IMR-90 (cell line): ENCODE measurements around the gene PRDX5. TPM values are rescaled to one million over a fixed set of nuclear protein-coding genes. Genes with fewer than 3 reads are reported as not detected.

Experiments
- ATAC-seq: fragments of 200-7000 bp; cut with Tn5 transposase; 2 replicates; pipeline ENCODE4 v1.9.1; 2020; ENCODE audit warnings: low read depth, mild to moderate bottlenecking, moderate library complexity
- BruUV-seq: library from RNA; stranded (reverse); fragments of 400-500 nt; replicated peaks from 2 replicates; lab custom pipeline; 2021; lab: Mats Ljungman, UMichigan
- CTCF ChIA-PET: fragments of 300-600 bp; formaldehyde crosslinking; extraction: SDS; loops from one replicate; lab custom pipeline; 2021; ENCODE audit warnings: antibody characterized with exemption; lab: Yijun Ruan, JAX
- POLR2A ChIA-PET: fragments of 300-600 bp; sonication (Branson Sonifier 250); formaldehyde crosslinking; loops from one replicate; lab custom pipeline; 2022; ENCODE audit warnings: antibody characterized with exemption; ENCODE audit not compliant: unreplicated experiment; lab: Charles Lee
- DNase-seq: peaks from one replicate; pipeline ENCODE4 v3.0.0; 2013
- H2AFZ ChIP-seq: replicated peaks from 2 replicates; pipeline ENCODE3; 2013; ENCODE audit warnings: low read length, mild to moderate bottlenecking; ENCODE audit not compliant: poor library complexity
- H2AK5ac ChIP-seq: 2 replicates; pipeline ENCODE4 v1.6.1; 2013; ENCODE audit warnings: low read depth, low read length, inconsistent platforms
- H2AK9ac ChIP-seq: replicated peaks from 2 replicates; pipeline ENCODE3; 2013; ENCODE audit warnings: mild to moderate bottlenecking, low read depth, low read length, moderate library complexity; ENCODE audit not compliant: poor library complexity
- H2BK120ac ChIP-seq: 2 replicates; pipeline ENCODE4 v1.6.1; 2013; ENCODE audit warnings: low read depth, low read length, inconsistent platforms
- H2BK15ac ChIP-seq: 3 replicates; pipeline ENCODE4 v1.6.1; 2013; ENCODE audit warnings: low read depth, low read length, inconsistent platforms
- H2BK20ac ChIP-seq: 2 replicates; pipeline ENCODE4 v1.6.1; 2013; ENCODE audit warnings: low read depth, mild to moderate bottlenecking, inconsistent platforms, low read length, moderate library complexity
- H2BK5ac ChIP-seq: 2 replicates; pipeline ENCODE4 v1.6.1; 2013; ENCODE audit warnings: mild to moderate bottlenecking, low read depth, low read length, inconsistent platforms; ENCODE audit not compliant: poor library complexity, severe bottlenecking
- H3K14ac ChIP-seq: replicated peaks from 2 replicates; pipeline ENCODE4 v1.6.1; 2013; ENCODE audit warnings: low read depth, low read length, inconsistent platforms
- H3K18ac ChIP-seq: 2 replicates; pipeline ENCODE4 v1.6.1; 2013; ENCODE audit warnings: low read depth, low read length, control low read depth
- H3K23ac ChIP-seq: 2 replicates; pipeline ENCODE4 v1.6.1; 2013; ENCODE audit warnings: low read depth, low read length, inconsistent platforms
- H3K27ac ChIP-seq: 2 replicates; pipeline ENCODE4 v1.5.1; 2013; ENCODE audit warnings: mild to moderate bottlenecking, control low read depth, low read length; ENCODE audit not compliant: insufficient read depth
- H3K27me3 ChIP-seq: 2 replicates; pipeline ENCODE4 v1.6.1; 2013; ENCODE audit warnings: low read length; ENCODE audit not compliant: control insufficient read depth, insufficient read depth
- H3K36me3 ChIP-seq: 2 replicates; pipeline ENCODE4 v1.6.1; 2013; ENCODE audit warnings: low read length, mixed read lengths; ENCODE audit not compliant: control insufficient read depth, insufficient read depth
- H3K4ac ChIP-seq: 2 replicates; pipeline ENCODE4 v1.6.1; 2013; ENCODE audit warnings: low read depth, low read length, inconsistent platforms
- H3K4me1 ChIP-seq: 2 replicates; pipeline ENCODE4 v1.6.1; 2013; ENCODE audit warnings: low read length, mixed read lengths; ENCODE audit not compliant: control insufficient read depth, insufficient read depth
- H3K4me2 ChIP-seq: 2 replicates; pipeline ENCODE4 v1.6.1; 2013; ENCODE audit warnings: low read depth, mild to moderate bottlenecking, control low read depth, low read length, moderate library complexity
- H3K4me3 ChIP-seq: 2 replicates; pipeline ENCODE4 v1.5.1; 2013; ENCODE audit warnings: low read depth, mild to moderate bottlenecking, control low read depth, low read length, moderate library complexity; ENCODE audit not compliant: insufficient read depth
- H3K56ac ChIP-seq: 2 replicates; pipeline ENCODE4 v1.6.1; 2013; ENCODE audit warnings: low read length, inconsistent platforms; ENCODE audit not compliant: insufficient read depth; ENCODE audit errors: extremely low read depth
- H3K79me1 ChIP-seq, 2 experiments: 2 replicates each; pipeline ENCODE4 v1.6.1; 2013; ENCODE audit warnings: low read length in 2 of 2, inconsistent platforms in 1 of 2, low read depth in 1 of 2
- H3K9ac ChIP-seq: 2 replicates; pipeline ENCODE4 v1.6.1; 2013; ENCODE audit warnings: low read depth, low read length, control low read depth
- H3K9me1 ChIP-seq: 2 replicates; pipeline ENCODE4 v1.6.1; 2013; ENCODE audit warnings: low read length, inconsistent platforms; ENCODE audit not compliant: insufficient read depth
- H3K9me3 ChIP-seq: 2 replicates; pipeline ENCODE4 v1.6.1; 2013; ENCODE audit warnings: low read length; ENCODE audit not compliant: control insufficient read depth, insufficient read depth
- H4K20me1 ChIP-seq: 2 replicates; pipeline ENCODE4 v1.6.1; 2013; ENCODE audit warnings: low read length, inconsistent platforms; ENCODE audit not compliant: insufficient read depth
- H4K5ac ChIP-seq: 2 replicates; pipeline ENCODE4 v1.6.1; 2013; ENCODE audit warnings: mild to moderate bottlenecking, low read depth, low read length, control low read depth
- H4K8ac ChIP-seq, 2 experiments: 2 replicates each; pipeline ENCODE4 v1.6.1; 2013; ENCODE audit warnings: low read depth in 2 of 2, low read length in 2 of 2, control low read depth in 1 of 2, inconsistent platforms in 1 of 2
- H4K91ac ChIP-seq: 2 replicates; pipeline ENCODE4 v1.6.1; 2013; ENCODE audit warnings: low read depth, low read length, inconsistent platforms; ENCODE audit not compliant: insufficient read depth
- BHLHE40 ChIP-seq: fragments of 150-350 bp; IDR thresholded peaks from 2 replicates; pipeline ENCODE4 v1.6.1; 2016; ENCODE audit warnings: mild to moderate bottlenecking, low read depth, low read length
- CEBPB ChIP-seq: IDR thresholded peaks from 2 replicates; pipeline ENCODE4 v1.6.1; 2012; ENCODE audit warnings: low read depth, low read length, improper control_type of control experiment
- CHD1 ChIP-seq: IDR thresholded peaks from 2 replicates; pipeline ENCODE4 v1.6.1; 2012; ENCODE audit warnings: low read depth, low read length, improper control_type of control experiment
- CTCF ChIP-seq: conservative IDR thresholded peaks from 2 replicates; pipeline ENCODE4 v1.5.1; 2012; ENCODE audit warnings: mild to moderate bottlenecking, low read depth, low read length, improper control_type of control experiment
- FOS ChIP-seq: fragments of 150-350 bp; IDR thresholded peaks from 2 replicates; pipeline ENCODE4 v1.6.1; 2016; ENCODE audit warnings: low read depth, low read length
- MAFK ChIP-seq: IDR thresholded peaks from 2 replicates; pipeline ENCODE4 v1.6.1; 2012; ENCODE audit warnings: low read depth, low read length, improper control_type of control experiment
- NFE2L2 ChIP-seq: fragments of 150-350 bp; IDR thresholded peaks from 2 replicates; pipeline ENCODE4 v1.6.1; 2016; ENCODE audit warnings: low read depth, mild to moderate bottlenecking, low read length
- POLR2A ChIP-seq: IDR thresholded peaks from 2 replicates; pipeline ENCODE4 v1.6.1; 2012; ENCODE audit warnings: mild to moderate bottlenecking, low read depth, low read length
- RAD21 ChIP-seq: IDR thresholded peaks from 2 replicates; pipeline ENCODE4 v1.6.1; 2012; ENCODE audit warnings: low read length, improper control_type of control experiment
- RCOR1 ChIP-seq: IDR thresholded peaks from 2 replicates; pipeline ENCODE4 v1.6.1; 2012; ENCODE audit warnings: mild to moderate bottlenecking, low read length, improper control_type of control experiment; ENCODE audit not compliant: insufficient replicate concordance
- RFX5 ChIP-seq: IDR thresholded peaks from 2 replicates; pipeline ENCODE4 v1.8.0; 2012; ENCODE audit warnings: low read depth, mild to moderate bottlenecking, low read length, moderate library complexity
- SMC3 ChIP-seq: fragments of 150-350 bp; IDR thresholded peaks from 2 replicates; pipeline ENCODE4 v1.6.1; 2016; ENCODE audit warnings: low read depth, mild to moderate bottlenecking, antibody characterized with exemption, low read length, moderate library complexity
- WGBS, 2 experiments: methylation state at CpG; one replicate each; pipeline versions ENCODE4 v1.1.5 to v1.1.7; 2013; ENCODE audit warnings: missing lambda C conversion rate in 2 of 2; ENCODE audit not compliant: insufficient read length in 1 of 2; ENCODE audit errors: extremely low coverage in 2 of 2; 5-methylcytosine and 5-hydroxymethylcytosine counted together
- dilution Hi-C: fragments of 300-500 bp; cut with HindIII; formaldehyde crosslinking; loops from one replicate; pipeline ENCODE4 v1.14.3; 2018; ENCODE audit warnings: low sequenced_read_pairs; ENCODE audit not compliant: unreplicated experiment
- in situ Hi-C: fragments of 300-500 bp; cut with MboI; formaldehyde crosslinking; loops from 3 replicates; pipeline ENCODE4 v1.14.3; 2019; ENCODE audit warnings: low sequenced_read_pairs, inconsistent platforms, mixed read lengths
- intact Hi-C: fragments of 100-400 bp; cut with micrococcal nuclease; formaldehyde crosslinking; loops from 2 replicates; pipeline ENCODE4 v1.10.0; 2022
- polyA plus RNA-seq, 3 experiments: library from polyadenylated mRNA; depleted of rRNA; stranded (reverse); fragments of >200 nt; gene quantifications; 2 replicates each; pipeline ENCODE4 v1.2.3, GENCODE V29; 2012; ENCODE audit warnings: low replicate concordance in 1 of 3
- total RNA-seq: library from RNA; depleted of rRNA; stranded (reverse); fragments of >200 nt; gene quantifications from 2 replicates; pipeline ENCODE4 v1.2.3, GENCODE V29; 2012
- TF ChIP-seq, protein P1 (sequence below): fragments of 150-350 bp; IDR thresholded peaks from 2 replicates; pipeline ENCODE4 v1.6.1; 2017; ENCODE audit warnings: mild to moderate bottlenecking, antibody characterized with exemption, low read length, low read depth
- TF ChIP-seq, protein P2 (sequence below): fragments of 150-350 bp; IDR thresholded peaks from 2 replicates; pipeline ENCODE4 v1.6.1; 2016; ENCODE audit warnings: low read depth, mild to moderate bottlenecking, low read length, moderate library complexity, borderline replicate concordance

PRDX5 gene
- total and polyA plus RNA-seq, 2 of the 4 experiments (the other 2 are of a cell fraction) = 120 to 292 TPM

- Histone ChIP-seq H3K18ac (no peak overlapping the region), H3K9me1 (peaks cover 5% of the 10 kb centered on the region; the same call in 1 of the 2 replicates), H2AK9ac (no peak overlapping the region), H4K5ac (no peak overlapping the region), H4K20me1 (no peaks in the 10 kb centered on the region), H3K4ac (no peak overlapping the region), H3K23ac (no peak overlapping the region), H3K27me3 (no peaks in the 10 kb centered on the region), H2BK15ac (no peak overlapping the region), H4K91ac (no peak overlapping the region), H2BK5ac (no peak overlapping the region), H3K27ac (no peak overlapping the region), H3K14ac (no peak overlapping the region), H2BK120ac (no peak overlapping the region), H2AFZ (no peak overlapping the region), H3K4me3 (no peak overlapping the region), H3K9ac (no peak overlapping the region), H3K56ac (no peak overlapping the region), H4K8ac (no peak overlapping the region), H2AK5ac (no peak overlapping the region), H3K9me3 (no peaks in the 10 kb centered on the region), H3K79me1 (peaks cover 9 to 19% of the 10 kb centered on the region in 2 experiments), H3K4me1 (peaks cover 4% of the 10 kb centered on the region), H3K36me3 (peaks cover 30% of the 10 kb centered on the region), H2BK20ac (no peak overlapping the region), H3K4me2 (no peak overlapping the region)
- no TSS peak for BruUV-seq
- no peak for TF ChIP-seq BHLHE40
- no peak for TF ChIP-seq CEBPB
- TF ChIP-seq POLR2A = no peak
- TF ChIP-seq, protein P1, sequence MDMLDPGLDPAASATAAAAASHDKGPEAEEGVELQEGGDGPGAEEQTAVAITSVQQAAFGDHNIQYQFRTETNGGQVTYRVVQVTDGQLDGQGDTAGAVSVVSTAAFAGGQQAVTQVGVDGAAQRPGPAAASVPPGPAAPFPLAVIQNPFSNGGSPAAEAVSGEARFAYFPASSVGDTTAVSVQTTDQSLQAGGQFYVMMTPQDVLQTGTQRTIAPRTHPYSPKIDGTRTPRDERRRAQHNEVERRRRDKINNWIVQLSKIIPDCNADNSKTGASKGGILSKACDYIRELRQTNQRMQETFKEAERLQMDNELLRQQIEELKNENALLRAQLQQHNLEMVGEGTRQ = no peak
- no peak for TF ChIP-seq CTCF
- no peak for TF ChIP-seq SMC3
- no peak for TF ChIP-seq RCOR1
- TF ChIP-seq NFE2L2 = no peak
- TF ChIP-seq FOS = no peak
- no peak for TF ChIP-seq MAFK
- TF ChIP-seq, protein P2, sequence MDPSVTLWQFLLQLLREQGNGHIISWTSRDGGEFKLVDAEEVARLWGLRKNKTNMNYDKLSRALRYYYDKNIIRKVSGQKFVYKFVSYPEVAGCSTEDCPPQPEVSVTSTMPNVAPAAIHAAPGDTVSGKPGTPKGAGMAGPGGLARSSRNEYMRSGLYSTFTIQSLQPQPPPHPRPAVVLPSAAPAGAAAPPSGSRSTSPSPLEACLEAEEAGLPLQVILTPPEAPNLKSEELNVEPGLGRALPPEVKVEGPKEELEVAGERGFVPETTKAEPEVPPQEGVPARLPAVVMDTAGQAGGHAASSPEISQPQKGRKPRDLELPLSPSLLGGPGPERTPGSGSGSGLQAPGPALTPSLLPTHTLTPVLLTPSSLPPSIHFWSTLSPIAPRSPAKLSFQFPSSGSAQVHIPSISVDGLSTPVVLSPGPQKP = no peak
- no peak for TF ChIP-seq CHD1
- TF ChIP-seq RAD21 = no peak
- no peak for TF ChIP-seq RFX5
- DNase-seq (no peak), ATAC-seq (no peak)
- WGBS, 2 experiments = no CpG with 5 or more reads among the region's 2 CpGs
- ChIA-PET POLR2A (no interaction called here), CTCF (interaction anchor here (1.0 to 1.3 kb wide), 2 partner anchors 71 to 79 kb away, joined by 3 to 4 read pairs; no protein-coding TSS in a partner anchor)
- in situ Hi-C loops = no loop called here
- dilution Hi-C loops = no loop called here
- intact Hi-C loops = no loop called here
Measured at GRCh38 chr11:64275841-64276240, 42.1 kb upstream of the PRDX5 start.
